Eye (tissue), 1 donor: ENCODE measurements around the gene XPC.

Experiments used
- DNase-seq: peaks from one replicate; pipeline ENCODE4 v3.0.0-alpha.2; 2015

XPC gene

DNA sequence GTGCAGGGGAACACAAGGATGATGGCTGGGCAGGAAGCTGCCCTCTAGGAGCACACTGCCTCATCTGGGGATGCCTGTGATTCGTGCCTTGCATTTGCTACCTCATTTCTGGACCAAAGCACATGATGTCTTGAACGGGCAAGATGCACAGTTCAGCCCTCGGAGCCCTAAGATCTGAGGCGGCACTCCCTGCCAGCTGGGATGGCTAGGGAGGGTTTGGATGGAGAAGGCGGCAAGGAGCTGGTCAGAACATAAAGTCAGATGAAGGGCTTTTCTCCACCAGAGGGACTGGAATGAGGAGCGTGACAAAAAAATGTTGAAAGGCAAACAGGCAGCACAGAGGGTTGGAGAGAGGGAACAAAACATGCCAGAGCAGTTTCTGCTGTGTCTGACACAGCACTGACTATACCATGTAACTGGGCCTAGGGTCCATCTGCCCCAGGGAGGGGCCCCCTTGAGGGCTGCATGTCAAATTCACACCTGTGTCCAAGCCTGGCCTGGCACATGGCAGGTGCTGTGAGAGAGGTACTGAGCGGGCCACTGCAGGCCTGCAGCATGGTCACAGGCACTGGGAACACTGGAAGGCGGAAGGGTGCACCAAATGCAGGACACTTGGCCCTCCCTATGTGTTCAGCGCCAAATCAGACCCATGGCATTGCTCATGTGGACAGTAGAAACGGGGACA is 31.9 kb downstream of the XPC start:
- no peak for DNase-seq

DNA sequence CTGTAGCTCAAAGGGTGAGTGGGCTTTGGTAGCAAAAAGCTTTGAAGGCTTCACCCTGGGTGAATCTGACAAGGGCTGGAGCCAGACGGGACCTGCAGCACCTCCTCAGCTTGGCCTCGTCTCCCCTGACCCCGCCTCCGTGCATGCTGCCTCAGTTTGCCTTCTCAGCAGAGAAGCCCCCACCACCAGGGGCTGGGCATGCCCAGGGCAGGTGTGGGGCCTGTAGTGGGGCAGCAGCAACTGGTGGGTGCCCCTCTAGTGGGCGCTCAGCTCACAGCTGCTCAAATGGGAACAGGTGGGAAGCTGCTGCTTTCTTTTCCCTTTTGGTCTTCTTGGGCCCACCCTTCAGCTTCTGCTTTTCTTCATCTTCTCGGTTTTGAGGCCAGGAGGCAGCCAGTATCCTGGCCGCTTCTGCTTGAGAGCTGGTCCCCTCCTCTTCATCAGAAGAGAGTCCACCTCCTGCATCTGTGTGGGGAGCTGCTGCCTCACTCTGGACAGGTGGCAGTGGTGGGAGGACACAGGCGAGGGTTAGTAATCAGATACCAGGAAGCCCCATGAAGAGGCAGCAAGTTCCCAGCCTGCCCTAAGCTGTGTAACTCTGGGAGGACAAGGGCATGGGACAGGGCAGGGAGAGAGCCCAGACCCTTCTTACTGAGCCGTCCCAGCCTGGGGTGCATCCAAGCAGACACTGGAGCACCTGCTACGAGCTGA is 32.6 kb downstream of the XPC start:
- no peak for DNase-seq

DNA sequence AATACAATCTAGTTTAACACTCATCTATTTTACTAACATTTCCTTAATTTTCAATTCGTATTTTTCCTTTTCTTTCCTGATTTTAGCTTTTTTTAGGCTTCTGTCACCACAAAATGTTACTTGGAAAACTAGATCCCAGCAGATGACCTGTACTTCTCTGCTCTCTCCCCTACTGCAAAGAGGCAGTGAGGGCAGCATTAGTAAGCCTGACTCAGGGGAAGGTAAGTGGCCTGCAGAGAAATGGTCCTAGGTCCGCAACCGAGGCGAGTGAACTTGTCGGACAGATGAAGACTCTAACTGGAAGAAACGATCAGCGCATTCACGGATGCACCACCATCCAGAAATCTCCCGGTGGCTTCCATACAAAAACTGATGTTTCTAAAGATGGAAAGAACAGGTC is 33.2 kb downstream of the XPC start:
- no peak for DNase-seq

DNA sequence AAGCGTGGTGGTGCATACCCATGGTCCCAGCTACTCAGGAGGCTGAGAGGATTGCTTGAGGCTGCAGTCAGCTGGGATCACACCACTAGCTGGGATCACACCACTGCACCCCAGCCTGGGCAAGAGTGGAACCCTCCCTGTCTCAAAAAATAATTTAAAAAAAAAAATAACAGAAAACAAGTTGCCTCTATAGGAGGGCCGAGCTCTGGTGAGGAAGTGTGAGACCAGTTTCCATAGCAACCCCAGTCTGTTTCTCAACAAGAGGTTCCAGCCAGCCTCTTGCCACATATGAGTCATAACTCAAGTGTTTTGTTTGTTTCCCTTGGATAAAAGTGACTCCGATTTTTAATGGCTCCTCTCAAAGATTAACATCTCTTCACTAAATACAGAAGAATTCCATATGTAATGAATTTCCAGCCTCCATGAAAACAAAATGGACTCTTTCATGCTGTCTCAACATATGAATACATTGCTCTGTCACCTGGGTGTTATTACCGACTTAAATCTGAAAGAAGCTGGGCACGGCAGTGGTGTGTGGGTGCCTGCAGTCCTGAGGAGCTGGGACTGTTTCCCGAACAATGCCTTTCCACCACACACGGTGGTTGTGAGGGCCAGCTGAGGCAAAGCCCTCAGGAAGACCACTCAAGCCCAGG is 33.9 kb downstream of the XPC start:
- DNase-seq, result peak; percentile 81

DNA sequence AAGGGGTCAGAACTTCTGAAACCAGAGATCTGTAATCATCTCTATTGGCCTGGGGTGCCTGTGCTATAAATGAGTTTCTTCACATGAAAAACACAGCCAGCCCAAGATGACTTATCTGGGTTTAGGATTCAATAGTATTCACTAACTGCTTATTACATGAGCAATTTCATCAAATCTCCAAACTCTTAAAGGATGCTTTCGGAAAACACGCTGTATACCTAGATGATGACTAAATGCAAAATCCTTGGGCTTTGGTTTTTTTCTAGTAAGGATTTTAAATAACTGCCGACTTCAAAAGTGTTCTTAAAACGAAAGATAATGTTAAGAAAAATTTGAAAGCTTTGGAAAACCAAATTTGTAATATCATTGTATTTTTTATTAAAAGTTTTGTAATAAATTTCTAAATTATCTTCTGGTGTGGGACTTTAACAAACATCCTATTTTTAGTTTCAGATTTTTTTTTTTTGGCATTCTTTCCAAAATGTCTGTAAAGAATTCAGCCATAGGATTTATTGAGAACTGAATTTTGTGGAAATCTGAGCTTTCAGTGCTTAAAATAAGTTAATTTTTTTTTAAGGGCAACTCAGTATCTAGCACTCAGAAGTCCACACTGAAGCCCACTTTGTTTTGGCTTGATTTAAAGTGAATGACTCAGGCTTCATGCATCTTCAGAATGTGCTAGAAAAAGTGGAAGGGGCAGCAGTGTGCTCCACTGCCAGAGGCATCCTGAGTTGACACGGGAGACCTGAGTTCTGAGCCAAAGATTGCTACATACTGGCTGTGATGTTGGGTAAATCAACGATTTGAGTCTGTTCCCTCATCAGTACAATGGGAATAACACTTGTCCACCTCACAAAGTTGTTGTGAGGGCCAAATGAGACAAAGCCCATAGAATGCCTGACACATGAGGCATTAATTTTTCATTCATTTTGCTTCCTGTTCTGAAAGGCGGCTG is 34.9 kb downstream of the XPC start:
- DNase-seq, result peak; percentile 35

DNA sequence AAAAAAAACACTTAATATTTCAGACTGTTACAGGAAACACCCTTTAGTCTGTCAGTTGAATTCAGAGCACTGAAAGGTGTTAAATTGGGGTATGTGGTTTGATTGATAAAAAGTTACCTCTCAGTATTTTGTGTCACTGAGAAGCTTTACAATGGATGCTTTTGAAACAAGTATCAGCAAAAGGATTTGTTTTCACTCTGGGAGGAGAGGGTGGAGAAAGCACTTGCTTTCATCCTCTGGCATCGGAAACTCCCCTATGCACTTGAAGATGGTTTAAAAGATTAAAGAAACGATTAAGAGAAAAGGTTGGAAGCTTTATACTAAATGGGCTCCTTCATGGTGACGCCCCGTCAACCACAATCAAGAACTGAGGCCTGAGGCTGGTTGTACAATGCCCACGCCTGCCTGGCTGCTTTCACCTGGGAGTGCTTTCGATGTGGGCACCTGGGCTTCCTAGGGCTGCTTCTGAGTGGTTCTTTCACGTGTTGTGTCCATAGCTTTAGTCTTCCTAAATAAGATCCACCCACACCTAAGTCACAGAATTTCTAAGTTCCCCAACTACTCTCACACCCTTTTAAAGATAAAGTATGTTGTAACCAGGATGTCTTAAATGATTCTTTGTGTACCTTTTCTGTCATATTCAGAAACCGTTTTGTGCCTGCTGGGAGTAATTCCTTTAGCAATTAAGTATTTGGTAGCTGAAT is 35.7 kb downstream of the XPC start:
- DNase-seq, result no peak

DNA sequence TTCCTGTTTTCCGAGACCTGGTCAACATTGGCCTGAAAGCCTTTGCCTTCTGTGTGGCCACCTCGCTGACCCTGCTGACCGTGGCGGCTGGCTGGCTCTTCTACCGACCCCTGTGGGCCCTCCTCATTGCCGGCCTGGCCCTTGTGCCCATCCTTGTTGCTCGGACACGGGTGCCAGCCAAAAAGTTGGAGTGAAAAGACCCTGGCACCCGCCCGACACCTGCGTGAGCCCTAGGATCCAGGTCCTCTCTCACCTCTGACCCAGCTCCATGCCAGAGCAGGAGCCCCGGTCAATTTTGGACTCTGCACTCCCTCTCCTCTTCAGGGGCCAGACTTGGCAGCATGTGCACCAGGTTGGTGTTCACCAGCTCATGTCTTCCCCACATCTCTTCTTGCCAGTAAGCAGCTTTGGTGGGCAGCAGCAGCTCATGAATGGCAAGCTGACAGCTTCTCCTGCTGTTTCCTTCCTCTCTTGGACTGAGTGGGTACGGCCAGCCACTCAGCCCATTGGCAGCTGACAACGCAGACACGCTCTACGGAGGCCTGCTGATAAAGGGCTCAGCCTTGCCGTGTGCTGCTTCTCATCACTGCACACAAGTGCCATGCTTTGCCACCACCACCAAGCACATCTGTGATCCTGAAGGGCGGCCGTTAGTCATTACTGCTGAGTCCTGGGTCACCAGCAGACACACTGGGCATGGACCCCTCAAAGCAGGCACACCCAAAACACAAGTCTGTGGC is 36.6 kb downstream of the XPC start:
- no peak for DNase-seq

DNA sequence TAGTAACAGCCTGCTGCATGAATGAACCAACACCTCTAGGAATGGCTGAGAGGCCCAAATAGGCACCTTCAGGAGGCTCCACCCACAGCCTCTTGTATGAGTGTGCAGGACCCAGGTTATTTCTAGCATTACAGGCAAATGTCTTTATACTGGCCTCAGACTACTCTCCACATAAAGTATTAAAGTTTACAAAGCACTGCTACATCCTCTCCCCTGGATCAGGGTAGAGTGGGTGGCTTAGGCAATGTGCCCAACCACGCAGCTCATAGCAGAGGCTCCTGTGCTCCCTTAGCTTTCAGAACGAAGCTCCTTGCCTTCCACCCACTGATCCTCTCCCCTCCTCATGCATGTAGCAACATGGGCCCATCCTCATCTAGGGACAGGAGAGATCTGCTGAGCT is 37.3 kb downstream of the XPC start:
- DNase-seq, result no peak

DNA sequence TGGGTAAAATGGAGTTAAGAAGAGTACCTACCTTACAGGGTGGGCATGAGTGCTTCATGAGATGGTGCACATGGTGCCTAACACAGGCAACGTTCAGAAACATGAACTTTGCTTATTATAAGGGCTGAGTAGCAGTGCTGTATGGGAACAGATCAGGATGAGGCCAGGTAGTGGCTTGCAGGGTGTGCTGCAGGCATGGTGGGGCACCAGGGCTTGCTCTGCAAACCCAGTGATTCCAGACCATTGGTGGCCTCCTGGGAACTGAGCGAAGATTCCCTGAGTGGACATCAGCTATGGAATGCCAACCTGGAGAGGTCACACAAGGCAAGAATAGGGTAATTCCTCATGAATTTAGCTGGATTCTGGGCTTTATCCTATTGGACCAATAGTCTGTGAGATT is 37.7 kb downstream of the XPC start:
- no peak for DNase-seq

DNA sequence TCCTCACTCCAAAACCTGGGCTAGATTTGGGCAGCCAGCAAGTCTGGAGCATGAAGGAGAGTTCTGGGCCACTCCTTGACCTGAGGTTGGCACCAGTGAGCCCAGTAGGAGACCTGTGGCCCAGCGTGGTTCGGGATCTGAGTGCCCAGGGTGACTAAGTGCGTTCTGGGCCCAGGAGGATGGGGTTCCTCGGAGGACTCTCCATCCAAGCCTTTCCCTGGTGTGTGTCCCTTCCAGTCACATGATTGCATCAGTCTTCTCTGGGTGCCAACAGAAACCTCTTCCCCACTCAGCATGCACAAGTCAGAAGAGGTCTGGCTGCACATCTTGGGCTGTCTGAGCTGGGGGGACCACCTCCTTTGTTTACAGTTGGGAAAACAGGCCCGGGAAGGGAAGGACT is 38.6 kb downstream of the XPC start:
- no peak for DNase-seq

DNA sequence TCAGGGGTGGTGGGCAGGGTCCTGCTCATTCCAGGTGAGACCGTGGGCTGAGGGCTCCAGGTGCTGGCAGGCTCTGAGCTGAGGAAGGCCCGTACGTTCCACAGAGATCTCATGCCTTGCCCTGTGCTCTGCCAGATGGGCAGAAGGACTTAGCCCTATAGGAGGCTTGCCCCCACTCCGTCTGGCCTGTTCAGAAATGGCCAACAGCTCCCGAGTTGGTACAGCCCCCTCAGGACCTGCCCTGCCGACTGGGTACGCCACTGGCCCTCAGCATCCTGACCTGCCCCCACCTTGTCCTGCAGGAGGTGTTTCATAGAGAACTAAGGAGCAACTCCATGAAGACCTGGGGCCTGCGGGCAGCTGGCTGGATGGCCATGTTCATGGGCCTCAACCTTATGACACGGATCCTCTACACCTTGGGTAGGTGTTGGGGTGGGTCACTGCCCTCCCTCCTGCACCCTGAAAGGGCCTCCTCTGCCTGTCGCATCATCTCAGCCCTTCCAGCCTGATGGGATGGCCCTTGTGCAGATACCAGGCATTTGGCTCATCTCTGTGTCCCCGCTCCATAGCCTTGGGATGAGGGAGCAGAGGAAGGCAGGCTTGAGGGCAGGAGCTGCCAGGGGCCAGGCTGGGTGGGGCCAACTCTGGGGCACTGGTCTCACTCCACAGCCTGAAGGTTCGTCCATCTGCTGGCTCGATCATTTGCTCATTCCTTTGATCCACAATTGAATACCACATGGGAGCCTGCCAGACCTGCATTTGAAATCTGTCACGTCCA is 39.3 kb downstream of the XPC start:
- no peak for DNase-seq

DNA sequence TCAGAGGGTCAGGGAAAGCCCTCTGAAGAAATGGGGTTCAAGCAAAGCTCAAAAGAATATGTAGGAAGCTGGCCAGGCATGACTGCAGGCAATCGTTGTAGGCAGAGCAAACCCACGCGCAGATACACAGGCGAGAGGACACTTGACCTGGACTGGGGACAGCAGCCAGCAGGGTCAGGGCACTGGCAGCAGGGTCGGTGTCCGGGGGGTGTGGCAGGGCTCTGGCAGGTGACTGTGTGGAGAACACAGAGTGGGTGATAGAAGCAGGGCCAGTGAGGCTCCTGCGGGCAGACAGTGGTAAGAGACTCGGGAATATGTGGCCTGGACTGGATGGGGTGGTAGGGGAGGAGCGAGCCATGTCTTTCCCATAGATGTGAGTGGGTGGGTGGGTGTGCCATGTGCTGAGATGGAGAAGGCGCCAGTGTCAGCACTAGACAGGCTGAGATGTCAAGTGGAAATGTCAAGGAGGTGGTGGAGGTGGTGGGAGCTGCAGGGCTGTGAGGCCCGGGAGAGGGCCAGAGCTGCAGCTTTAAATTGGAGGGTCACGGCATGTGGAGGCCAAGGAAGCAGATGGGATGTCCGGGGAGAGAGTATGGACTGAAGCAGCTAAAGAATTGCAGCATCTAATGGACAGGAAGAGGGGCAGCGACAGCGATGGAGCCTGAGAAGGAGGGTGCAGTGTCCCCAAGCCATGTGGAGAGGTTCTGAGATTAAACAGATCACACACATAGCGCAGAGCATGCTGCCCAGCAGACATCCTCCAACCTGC is 40.1 kb downstream of the XPC start:
- DNase-seq, result no peak

DNA sequence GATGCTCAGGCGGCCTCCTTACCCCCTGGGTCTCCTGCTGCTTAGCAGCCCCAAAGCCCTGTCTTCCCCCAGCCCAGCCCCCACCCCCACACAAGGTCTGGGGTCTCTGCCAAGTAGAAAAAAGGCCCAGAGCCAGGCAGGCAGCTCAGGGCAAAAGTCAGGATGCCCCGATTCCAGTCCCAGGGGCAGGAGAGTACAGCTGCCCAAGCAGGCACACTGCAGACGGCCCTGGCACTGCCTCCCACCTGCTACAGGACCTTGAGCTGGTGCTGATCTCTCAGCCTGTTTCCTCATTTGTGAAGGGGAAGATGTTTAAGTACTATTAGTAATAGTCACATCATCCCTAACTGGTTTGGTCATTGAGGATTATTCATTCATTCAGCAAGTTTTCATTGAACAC is 41.0 kb downstream of the XPC start:
- DNase-seq, result no peak

DNA sequence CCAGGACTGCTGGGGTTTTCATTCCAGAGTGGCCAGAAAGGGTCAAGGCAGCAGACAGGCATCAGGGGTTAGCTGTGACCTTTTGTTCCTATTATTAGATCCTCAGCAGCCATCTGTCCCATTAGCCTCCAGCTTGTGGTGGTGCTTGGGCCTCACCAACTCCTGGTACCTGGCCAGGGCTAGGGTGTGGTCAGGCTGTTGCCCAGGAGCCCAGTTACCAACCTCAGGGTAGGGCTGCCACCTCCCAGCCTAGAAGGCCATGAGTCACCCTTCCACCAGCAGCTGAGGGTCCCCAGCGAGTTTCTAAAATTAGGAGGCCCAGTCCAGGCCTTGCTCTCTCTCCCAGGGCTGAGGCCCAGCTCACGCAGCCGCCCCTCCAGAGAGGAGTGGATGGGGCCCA is 41.4 kb downstream of the XPC start:
- no peak for DNase-seq

DNA sequence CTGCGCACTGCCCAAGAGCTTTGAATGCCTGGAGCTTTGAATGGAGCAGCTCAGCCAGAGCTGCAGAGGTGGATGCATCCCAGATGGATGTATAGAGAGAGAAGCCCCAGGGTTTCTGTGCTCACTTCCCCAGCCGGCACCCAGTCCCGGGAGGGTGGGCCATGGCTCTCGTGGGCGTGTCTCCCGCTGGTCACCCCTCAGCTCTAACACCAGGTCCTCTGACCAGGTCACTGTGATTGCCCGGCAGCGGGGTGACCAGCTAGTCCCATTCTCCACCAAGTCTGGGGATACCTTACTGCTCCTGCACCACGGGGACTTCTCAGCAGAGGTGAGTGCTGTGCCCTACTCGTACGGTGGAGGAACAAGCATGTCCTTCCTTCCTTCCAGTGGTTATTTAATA is 42.8 kb downstream of the XPC start:
- DNase-seq, result no peak

DNA sequence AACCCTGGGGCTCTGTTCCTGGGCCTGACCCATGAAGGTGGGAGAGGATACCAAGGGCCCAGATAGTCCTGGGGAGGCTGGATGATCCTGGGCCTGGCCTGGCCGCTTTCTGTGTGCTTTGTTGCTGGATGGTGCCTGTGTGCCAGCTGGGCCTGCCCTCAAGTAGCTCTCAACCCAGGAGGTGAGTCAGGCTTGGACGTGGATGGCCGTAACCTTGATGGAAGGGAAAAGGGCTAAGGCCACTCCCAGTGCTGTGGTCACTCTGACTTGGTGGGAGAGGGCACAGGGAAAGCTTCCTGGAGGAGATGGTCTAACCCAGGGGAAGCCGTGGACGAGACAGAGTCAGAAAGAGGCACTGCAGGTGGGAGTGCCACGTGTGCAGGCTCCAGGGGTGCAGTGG is 44.1 kb downstream of the XPC start:
- no peak for DNase-seq

DNA sequence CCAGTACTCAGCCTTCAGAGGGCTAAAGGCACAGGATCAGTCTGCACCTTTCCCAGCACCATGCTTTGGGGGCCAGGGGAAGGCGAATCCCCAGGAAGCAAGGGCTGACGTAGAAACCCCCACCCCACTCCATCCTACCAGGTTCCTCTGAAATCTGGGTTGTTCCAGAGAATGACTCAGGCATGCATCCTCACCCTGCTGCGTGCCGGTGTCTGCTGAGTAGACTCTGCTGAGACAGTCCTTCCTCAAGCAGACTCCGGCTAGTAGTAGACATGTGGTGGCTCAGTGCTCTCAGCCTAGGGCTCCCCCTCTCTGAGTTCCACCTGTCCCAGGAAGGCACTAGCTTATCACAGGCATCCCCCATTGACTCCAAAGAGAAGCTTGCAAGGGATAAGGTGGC is 44.5 kb downstream of the XPC start:
- DNase-seq, result no peak

DNA sequence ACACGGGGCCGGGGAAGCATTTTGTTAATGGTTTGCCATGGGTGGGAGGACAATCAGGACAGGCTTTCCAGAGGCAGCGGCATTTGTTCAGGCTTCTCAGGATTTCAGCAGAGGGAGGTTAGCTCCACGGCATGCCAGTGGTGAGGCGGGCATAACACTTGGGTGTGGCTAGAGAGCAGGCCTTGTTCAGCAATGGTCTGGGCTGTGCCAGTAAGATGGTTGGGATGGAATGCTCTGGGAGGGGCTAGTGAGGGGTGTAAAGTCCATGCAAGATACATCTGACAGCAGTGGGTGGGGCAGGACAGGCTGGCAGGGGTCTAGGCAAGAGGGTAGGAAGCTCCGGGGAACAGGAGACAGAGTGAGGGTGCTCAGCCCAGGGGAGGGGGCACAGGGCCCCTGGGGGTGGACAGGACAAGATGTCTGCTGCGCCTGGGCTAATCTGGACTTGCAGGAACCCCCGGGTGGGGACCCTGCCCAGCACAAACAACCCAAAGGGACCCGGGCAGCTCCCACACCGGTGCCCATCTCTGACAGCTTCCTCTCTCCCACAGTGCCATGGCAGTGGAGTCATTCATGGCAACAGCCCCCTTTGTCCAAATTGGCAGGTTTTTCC is 45.1 kb downstream of the XPC start:
- DNase-seq, result no peak

DNA sequence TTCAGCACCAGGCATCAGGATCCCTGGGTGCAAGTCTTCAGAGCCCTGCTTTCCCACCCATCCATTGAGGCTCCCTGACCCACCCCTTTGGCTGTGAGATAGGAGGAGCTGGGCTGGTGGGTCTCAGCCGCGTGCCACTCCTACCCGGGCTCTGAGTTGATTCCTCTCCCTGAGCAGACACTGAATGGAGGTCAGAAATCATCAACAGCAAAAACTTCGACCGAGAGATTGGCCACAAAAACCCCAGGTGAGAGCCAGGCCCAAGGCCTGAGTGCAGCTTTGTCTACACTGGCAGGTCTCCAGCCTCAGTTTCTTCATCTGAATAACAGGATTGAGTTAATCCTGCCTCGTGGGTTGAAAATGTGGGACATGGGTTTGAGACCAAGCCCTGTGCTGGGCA is 45.7 kb downstream of the XPC start:
- no peak for DNase-seq

DNA sequence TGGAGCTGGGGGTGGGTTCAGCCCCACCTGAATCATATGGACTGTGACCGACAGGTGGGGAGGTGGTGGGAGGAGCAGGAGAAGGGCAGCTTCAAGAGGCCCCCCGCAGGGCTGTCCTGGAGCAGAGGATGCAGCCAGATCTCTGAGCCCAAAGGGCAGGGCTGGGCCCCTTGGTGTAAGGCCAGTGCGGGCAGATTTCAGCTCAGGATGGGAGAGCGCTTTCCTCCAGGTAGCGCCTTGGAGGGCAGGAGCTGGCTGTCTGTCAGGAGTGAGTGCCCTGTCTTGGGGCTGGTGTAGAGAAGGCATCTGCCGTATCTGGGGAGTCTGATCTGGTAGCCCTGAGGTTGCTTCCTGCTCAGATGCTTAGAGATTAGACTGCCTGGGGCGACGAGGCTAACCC is 46.3 kb downstream of the XPC start:
- DNase-seq, result no peak
